SHP77 treated with DMSO at 0.1 percent for 48 hours (cell line): ENCODE results near the gene CDIP1.

Source experiments
- DNase-seq: peaks from one replicate; lab custom pipeline; 2025; lab: John Stamatoyannopoulos, UW

CDIP1 gene

GRCh38 chr16:4488499-4488967 lies 50.0 kb downstream of the CDIP1 start:
- no peak for DNase-seq

- DNase-seq: no peak
These were observed 50.5 kb downstream of the CDIP1 start for GRCh38 chr16:4487955-4488498.

GRCh38 chr16:4486126-4486893 lies 52.3 kb downstream of the CDIP1 start:
- DNase-seq: no peak

- no peak for DNase-seq
These were observed 56.6 kb downstream of the CDIP1 start for GRCh38 chr16:4481963-4482362.

- DNase-seq: no peak
These were observed 57.0 kb downstream of the CDIP1 start for GRCh38 chr16:4481526-4481925.

GRCh38 chr16:4477966-4478365 lies 60.6 kb downstream of the CDIP1 start:
- peak; percentile 6 for DNase-seq

- DNase-seq: peak; percentile 89
These were observed 62.4 kb downstream of the CDIP1 start, which contains the start of gene HMOX2 for GRCh38 chr16:4475880-4476788. Gene HMOX2, plus strand, starts transcription at chr16:4476398. Its CDS starts 29,127 bp downstream, at chr16:4505525.

GRCh38 chr16:4474192-4474961 lies 64.2 kb downstream of the CDIP1 start, which contains the start of gene NMRAL1:
Gene NMRAL1, minus strand, starts transcription at chr16:4474625. Its CDS starts 493 bp downstream, at chr16:4474132.
- DNase-seq: peak; percentile 91

- DNase-seq: no peak
These were observed 65.7 kb downstream of the CDIP1 start for GRCh38 chr16:4472880-4473279.

GRCh38 chr16:4471869-4472268 lies 66.7 kb downstream of the CDIP1 start:
- no peak for DNase-seq

GRCh38 chr16:4468972-4469371 lies 69.6 kb downstream of the CDIP1 start:
- no peak for DNase-seq

GRCh38 chr16:4467916-4468315 lies 70.7 kb downstream of the CDIP1 start:
- no peak for DNase-seq

GRCh38 chr16:4465977-4466779 lies 72.4 kb downstream of the CDIP1 start:
- DNase-seq: no peak

GRCh38 chr16:4463522-4464163 lies 74.9 kb downstream of the CDIP1 start:
- DNase-seq: no peak

- DNase-seq: no peak
These were observed 77.1 kb downstream of the CDIP1 start for GRCh38 chr16:4461250-4462085.

- no peak for DNase-seq
These were observed 77.7 kb downstream of the CDIP1 start for GRCh38 chr16:4460936-4461249.
